ACC112 (cell line): ENCODE measurements around the gene C10orf143.

ENCODE experiments used
- H2AFZ ChIP-seq: fragments of 200-600 bp; sonication (generic); one replicate; pipeline ENCODE4 v1.6.0; 2017; ENCODE audit warnings: antibody characterized with exemption, low read length; ENCODE audit not compliant: unreplicated experiment
- H3K27ac ChIP-seq: fragments of 200-600 bp; sonication (generic); 2 replicates; pipeline ENCODE4 v1.5.1; 2014; ENCODE audit warnings: low read depth, mild to moderate bottlenecking, antibody characterized with exemption, low read length, moderate library complexity
- H3K27me3 ChIP-seq: fragments of 200-600 bp; sonication (generic); 2 replicates; pipeline ENCODE4 v1.6.1; 2014; ENCODE audit warnings: mild to moderate bottlenecking, antibody characterized with exemption, low read length, moderate library complexity, mixed read lengths; ENCODE audit not compliant: insufficient read depth
- H3K36me3 ChIP-seq: fragments of 200-600 bp; sonication (generic); 2 replicates; pipeline ENCODE4 v1.6.1; 2016; ENCODE audit warnings: mild to moderate bottlenecking, antibody characterized with exemption, low read length, moderate library complexity, mixed read lengths; ENCODE audit not compliant: insufficient read depth
- H3K4me1 ChIP-seq: fragments of 200-600 bp; sonication (generic); one replicate; pipeline ENCODE4 v1.6.1; 2016; ENCODE audit warnings: low read length, mixed read lengths; ENCODE audit not compliant: insufficient read depth, unreplicated experiment, control insufficient read depth
- H3K4me3 ChIP-seq: fragments of 200-600 bp; sonication (generic); 2 replicates; pipeline ENCODE4 v1.5.1; 2014; ENCODE audit warnings: mild to moderate bottlenecking, low read depth, low read length
- H3K79me2 ChIP-seq: fragments of 200-600 bp; sonication (generic); one replicate; pipeline ENCODE4 v1.6.0; 2016; ENCODE audit warnings: low read length; ENCODE audit not compliant: control insufficient read depth, unreplicated experiment, insufficient read depth

C10orf143 gene

DNA sequence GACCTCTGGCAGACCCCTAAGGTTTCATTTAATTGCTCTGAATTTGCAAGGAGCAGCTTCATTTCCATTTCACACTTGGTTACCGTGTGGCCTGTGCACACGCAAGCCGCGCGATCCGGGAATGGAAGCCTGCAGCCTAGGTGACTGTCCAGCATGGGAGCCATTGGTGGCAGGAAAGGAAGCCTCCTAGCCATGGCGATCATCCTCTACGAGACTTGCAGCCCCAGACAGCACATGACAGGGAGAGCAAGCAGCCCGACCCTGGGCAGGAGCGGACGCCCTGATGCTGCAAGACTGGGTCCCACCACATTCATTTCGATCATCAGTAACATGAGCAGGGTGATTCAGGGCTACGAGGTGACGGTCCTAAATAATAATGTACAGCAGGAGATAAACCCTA lies 33.9 kb downstream of the C10orf143 start:
- H3K4me1 ChIP-seq = no peaks in the 10 kb centered on the region
- H3K4me3 ChIP-seq = no peak overlapping the region
- no peaks in the 10 kb centered on the region for H3K27me3 ChIP-seq
- no peak overlapping the region for H3K27ac ChIP-seq
- no peak overlapping the region for H2AFZ ChIP-seq
- H3K36me3 ChIP-seq = no peaks in the 10 kb centered on the region
- no peaks in the 10 kb centered on the region for H3K79me2 ChIP-seq

DNA sequence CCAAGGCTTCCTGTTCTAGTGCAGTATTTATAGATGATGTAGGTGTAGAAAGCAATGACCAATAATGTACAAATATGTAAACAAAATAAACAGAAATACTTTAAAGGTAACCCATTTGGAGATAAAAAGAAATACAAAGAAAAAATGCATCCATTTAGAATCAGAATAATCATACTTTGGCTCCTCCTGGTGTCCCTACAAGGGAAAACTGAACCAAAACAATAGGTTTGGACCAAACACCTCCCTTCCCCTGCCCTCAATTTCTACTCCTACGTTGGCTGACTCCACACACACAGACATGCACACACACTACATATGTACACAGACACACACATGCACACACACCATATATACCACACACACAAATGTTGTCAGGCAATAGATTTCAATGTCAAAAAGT lies 36.0 kb downstream of the C10orf143 start:
- no peaks in the 10 kb centered on the region for H3K27me3 ChIP-seq
- H3K36me3 ChIP-seq = no peaks in the 10 kb centered on the region
- no peak overlapping the region for H2AFZ ChIP-seq
- no peaks in the 10 kb centered on the region for H3K4me1 ChIP-seq
- H3K27ac ChIP-seq = no peak overlapping the region
- no peaks in the 10 kb centered on the region for H3K79me2 ChIP-seq
- H3K4me3 ChIP-seq = no peak overlapping the region

DNA sequence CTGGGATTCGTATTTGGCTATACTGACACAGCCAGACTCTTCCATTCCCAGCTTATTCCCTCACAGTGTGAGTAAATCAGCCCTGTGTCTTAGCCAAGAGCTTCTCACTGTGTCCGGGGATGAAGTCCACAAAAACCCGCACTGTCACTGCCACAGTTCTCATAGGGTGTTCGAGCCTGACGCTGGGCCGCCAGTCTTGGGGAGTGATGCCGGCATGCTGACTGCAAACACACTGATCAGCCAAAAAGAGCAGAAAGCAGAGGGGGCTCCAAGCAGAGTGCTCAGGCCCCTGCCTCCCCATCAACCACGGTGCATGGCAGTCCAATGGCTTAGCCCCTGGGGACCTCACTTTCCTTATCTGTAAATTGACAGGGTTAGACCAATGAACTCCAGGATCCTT lies 36.7 kb downstream of the C10orf143 start:
- Histone ChIP-seq H3K36me3 (no peaks in the 10 kb centered on the region), H3K27ac (no peak overlapping the region), H2AFZ (no peak overlapping the region), H3K4me1 (no peaks in the 10 kb centered on the region), H3K4me3 (no peak overlapping the region), H3K27me3 (no peaks in the 10 kb centered on the region), H3K79me2 (no peaks in the 10 kb centered on the region)

DNA sequence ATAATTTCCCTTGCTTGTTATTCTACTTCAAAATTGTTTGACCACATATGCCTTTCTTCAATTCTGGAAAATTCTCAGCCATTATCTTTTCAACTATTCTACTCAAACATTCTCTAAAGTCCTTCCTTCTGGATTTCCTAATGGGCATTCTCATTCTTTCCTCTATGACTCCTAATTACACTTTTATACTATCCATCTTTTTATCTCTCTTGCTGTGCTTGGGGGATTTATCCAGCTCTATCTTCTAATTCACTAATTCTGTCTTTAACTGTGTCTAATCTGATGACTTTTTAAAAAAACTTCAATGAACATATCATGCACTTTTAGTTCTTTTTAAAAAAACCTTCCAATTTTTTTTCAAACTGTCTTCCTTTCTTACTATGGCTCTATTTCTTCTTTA lies 38.4 kb downstream of the C10orf143 start:
- no peaks in the 10 kb centered on the region for H3K4me1 ChIP-seq
- no peaks in the 10 kb centered on the region for H3K36me3 ChIP-seq
- no peak overlapping the region for H3K4me3 ChIP-seq
- no peaks in the 10 kb centered on the region for H3K27me3 ChIP-seq
- no peak overlapping the region for H2AFZ ChIP-seq
- no peaks in the 10 kb centered on the region for H3K79me2 ChIP-seq
- H3K27ac ChIP-seq = no peak overlapping the region

DNA sequence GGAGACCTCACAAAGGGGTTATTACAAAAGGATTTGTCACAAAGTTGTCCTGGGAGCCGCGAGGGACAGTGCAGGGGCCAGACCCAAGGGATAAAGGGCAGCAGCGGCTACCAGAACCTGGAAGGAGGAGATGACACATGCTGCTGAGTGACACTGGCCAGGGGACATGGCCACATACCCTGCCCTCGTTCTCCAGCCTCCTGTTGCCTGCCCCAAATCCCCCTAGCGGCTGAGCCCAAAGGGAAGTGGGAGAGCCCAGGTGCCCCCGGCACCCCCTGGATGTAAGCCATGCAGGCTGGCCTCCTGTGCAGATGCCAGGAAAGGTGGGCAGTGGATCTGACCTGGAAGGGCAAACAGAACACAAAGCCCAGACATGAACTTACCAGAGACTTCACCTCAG lies 42.7 kb downstream of the C10orf143 start:
- Histone ChIP-seq H3K27me3 (no peaks in the 10 kb centered on the region), H2AFZ (no peak overlapping the region), H3K4me3 (no peak overlapping the region), H3K79me2 (no peaks in the 10 kb centered on the region), H3K4me1 (no peaks in the 10 kb centered on the region), H3K27ac (no peak overlapping the region), H3K36me3 (no peaks in the 10 kb centered on the region)

DNA sequence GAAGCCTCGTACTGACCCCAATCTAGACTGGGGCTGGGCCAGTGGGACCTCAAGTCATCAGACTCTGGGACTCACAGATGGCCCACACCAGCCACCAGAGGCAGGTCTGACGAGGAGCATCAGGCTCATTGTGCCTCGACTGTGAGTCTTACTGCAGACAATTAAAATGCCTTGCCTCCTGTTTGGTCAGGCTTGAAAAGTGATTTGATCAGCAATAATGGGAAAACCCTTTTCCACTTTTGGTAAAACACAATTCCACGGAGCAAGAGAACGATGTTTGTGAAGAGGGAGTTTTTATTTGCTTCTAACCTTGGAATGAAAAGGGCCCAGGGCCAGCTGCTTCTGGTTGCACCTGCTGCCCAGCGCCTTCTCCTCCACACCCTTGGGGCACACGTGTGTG lies 43.9 kb downstream of the C10orf143 start:
- Histone ChIP-seq H3K36me3 (no peaks in the 10 kb centered on the region), H2AFZ (no peak overlapping the region), H3K27me3 (no peaks in the 10 kb centered on the region), H3K79me2 (no peaks in the 10 kb centered on the region), H3K4me1 (no peaks in the 10 kb centered on the region), H3K4me3 (no peak overlapping the region), H3K27ac (no peak overlapping the region)

DNA sequence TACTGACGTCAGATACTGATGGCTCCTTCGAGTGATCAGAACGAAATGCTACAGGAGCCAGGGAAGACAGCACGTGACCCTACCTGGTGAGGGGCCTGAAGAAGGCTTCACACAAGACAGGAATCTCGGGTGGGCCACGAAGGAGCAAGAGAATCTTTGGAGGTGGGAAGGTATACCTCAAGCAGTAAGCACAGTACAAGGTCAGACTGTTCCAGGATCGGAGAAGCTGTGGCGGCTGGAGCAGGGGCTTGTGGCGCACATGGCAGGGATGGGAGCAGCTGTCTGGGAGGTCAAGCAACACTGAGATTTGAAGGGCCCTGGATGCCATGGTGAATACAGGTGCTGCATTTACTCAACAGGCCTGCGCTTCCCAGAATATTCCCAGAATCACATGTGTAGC lies 45.4 kb downstream of the C10orf143 start:
- H2AFZ ChIP-seq = no peak overlapping the region
- no peaks in the 10 kb centered on the region for H3K36me3 ChIP-seq
- no peak overlapping the region for H3K27ac ChIP-seq
- no peaks in the 10 kb centered on the region for H3K27me3 ChIP-seq
- H3K4me3 ChIP-seq = no peak overlapping the region
- no peaks in the 10 kb centered on the region for H3K4me1 ChIP-seq
- H3K79me2 ChIP-seq = no peaks in the 10 kb centered on the region

DNA sequence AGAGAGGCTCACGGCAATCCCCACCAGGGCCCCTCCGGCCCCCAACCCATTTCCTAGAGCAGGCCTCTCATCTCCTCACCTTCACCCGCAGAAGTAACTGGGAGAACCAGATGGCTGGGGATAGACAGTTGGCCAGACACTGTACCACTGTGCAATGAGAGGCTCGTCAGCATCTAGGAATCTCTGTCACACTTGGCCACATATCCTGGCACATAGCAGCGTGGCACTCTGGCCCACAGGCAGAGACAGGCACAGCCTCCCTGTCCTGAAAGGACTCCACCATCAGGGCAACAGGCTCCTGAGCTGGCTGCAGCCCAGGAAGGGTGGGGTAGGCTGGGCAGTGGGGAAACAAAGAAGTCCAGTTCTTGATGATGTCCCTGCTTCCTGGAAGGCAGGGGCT lies 45.8 kb downstream of the C10orf143 start:
- no peak overlapping the region for H3K27ac ChIP-seq
- no peaks in the 10 kb centered on the region for H3K27me3 ChIP-seq
- H2AFZ ChIP-seq = no peak overlapping the region
- no peak overlapping the region for H3K4me3 ChIP-seq
- no peaks in the 10 kb centered on the region for H3K36me3 ChIP-seq
- H3K4me1 ChIP-seq = no peaks in the 10 kb centered on the region
- H3K79me2 ChIP-seq = no peaks in the 10 kb centered on the region

DNA sequence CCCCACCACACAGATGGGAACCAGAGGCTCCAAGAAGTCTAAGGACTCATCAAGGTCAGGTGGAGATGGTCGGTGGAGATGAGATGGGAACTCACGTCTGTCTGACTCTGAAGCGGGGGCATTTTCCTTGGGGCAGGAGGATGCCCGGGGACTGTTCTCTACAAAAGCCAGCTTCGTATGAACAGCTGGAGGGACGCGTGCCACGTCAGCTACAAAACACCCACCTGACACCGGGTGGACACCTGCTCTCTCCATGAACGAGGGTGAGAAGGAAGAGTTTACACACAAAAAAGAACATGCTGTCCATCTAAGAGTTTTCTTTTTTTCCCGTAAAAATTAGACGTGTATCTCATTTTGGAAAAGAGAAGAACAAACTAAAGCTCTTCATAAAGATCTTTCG lies 47.7 kb downstream of the C10orf143 start:
- Histone ChIP-seq H3K27ac (no peak overlapping the region), H3K4me1 (no peaks in the 10 kb centered on the region), H3K4me3 (no peak overlapping the region), H3K27me3 (no peaks in the 10 kb centered on the region; the same call in 1 of the 2 replicates), H3K36me3 (no peaks in the 10 kb centered on the region), H3K79me2 (no peaks in the 10 kb centered on the region), H2AFZ (no peak overlapping the region)

DNA sequence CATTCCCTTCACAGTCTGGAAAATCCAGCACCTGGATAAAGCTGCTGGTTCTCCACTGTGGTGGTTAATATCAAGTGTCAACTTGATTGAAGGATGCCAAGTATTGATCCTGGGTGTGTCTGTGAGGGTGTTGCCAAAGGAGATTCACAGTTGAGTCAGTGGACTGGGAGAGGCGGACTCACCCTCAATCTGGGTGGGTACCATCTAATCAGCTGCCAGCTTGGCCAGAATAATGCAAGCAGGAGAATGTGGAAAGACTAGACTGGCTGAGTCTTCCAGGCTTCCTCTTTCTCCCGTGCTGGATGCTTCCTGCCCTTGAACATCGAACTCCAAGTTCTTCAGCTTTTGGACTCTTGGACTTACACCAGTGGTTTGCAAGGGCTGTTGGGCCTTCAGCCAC lies 48.4 kb downstream of the C10orf143 start:
- no peaks in the 10 kb centered on the region for H3K4me1 ChIP-seq
- H3K4me3 ChIP-seq = no peak overlapping the region
- H3K27ac ChIP-seq = no peak overlapping the region
- no peak overlapping the region for H2AFZ ChIP-seq
- no peaks in the 10 kb centered on the region; the same call in 1 of the 2 replicates for H3K27me3 ChIP-seq
- no peaks in the 10 kb centered on the region for H3K36me3 ChIP-seq
- H3K79me2 ChIP-seq = no peaks in the 10 kb centered on the region

DNA sequence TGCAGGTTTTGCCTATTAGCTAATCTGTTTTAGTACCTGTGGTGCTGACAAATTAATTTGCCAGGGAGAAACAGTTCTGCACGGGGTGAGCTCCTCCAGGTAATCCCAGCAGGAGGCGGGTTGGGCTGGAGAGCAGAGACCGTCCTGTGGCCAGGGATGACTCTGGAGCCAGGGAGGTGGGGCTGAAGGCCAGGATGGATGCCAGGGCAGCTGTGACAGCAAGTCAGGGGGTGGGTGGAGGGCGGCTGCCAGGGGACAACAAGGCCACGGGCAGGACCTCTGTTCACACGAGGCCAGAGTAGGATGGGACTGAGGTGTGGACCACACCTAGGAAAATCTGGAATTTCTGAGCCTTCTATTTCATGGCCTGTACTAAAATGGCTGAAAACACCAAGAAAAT lies 48.9 kb downstream of the C10orf143 start:
- Histone ChIP-seq H3K4me1 (no peaks in the 10 kb centered on the region), H3K27ac (no peak overlapping the region), H3K27me3 (no peaks in the 10 kb centered on the region; the same call in 1 of the 2 replicates), H2AFZ (no peak overlapping the region), H3K4me3 (no peak overlapping the region), H3K36me3 (no peaks in the 10 kb centered on the region), H3K79me2 (no peaks in the 10 kb centered on the region)

DNA sequence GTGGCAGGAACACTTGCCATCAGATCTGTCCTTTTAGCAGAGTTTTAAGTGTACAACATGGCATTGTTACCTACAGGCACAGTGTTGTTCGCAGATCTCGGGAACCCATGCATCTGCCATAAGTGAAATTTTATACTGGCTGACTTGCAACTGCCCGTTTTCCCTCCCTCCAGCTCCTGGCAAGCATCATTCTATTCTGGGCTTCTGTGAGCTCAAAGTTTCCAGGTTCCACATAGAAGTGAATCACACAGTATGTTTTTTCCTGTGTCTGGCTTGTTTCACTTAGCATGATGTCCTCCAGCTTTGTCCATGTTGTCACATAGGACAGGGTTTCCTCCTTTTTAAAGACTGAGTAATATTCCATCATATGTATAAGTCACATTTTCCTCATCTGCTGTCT lies 56.6 kb downstream of the C10orf143 start:
- Histone ChIP-seq H3K4me1 (no peaks in the 10 kb centered on the region), H3K27ac (no peak overlapping the region), H3K36me3 (no peaks in the 10 kb centered on the region), H2AFZ (no peak overlapping the region), H3K27me3 (peaks cover 10% of the 10 kb centered on the region), H3K79me2 (no peaks in the 10 kb centered on the region), H3K4me3 (no peak overlapping the region)
